ENCODE data around the gene COLGALT1.
"Not testable (repeated sequence)": the region's sequence is repeated elsewhere in the genome, so short reads cannot be mapped to it uniquely, and the experiment has no call there.

The COLGALT1 gene

GRCh38 chr19:17567940-17568339 is 12.5 kb downstream of the COLGALT1 start:
- H3K4me3 ChIP-seq (replicated peaks; ENCODE audit: low read depth, low read length), result no peak overlapping the region
- no peak for TF ChIP-seq CTCF (IDR thresholded peaks at IDR 0.05; ENCODE audit: low read depth, low read length, missing control alignments)
- no peak for DNase-seq (ENCODE audit: extremely low read depth, low read depth)

- H3K4me3 ChIP-seq (replicated peaks; ENCODE audit: low read depth, low read length); DNase-seq (ENCODE audit: extremely low read depth, low read depth): not testable (repeated sequence)
Measured at GRCh38 chr19:17570291-17570690, 14.8 kb downstream of the COLGALT1 start.

- H3K4me3 ChIP-seq (replicated peaks; ENCODE audit: low read depth, low read length), result no peak overlapping the region
- TF ChIP-seq CTCF (IDR thresholded peaks at IDR 0.05; ENCODE audit: low read depth, low read length, missing control alignments), result no peak
- no peak for DNase-seq (ENCODE audit: extremely low read depth, low read depth)
Measured at GRCh38 chr19:17570791-17571190, 15.3 kb downstream of the COLGALT1 start.

- TF ChIP-seq CTCF (IDR thresholded peaks at IDR 0.05; ENCODE audit: low read depth, low read length, missing control alignments), result no peak
- DNase-seq (ENCODE audit: extremely low read depth, low read depth), result no peak
- no peak overlapping the region for H3K4me3 ChIP-seq (replicated peaks; ENCODE audit: low read depth, low read length)
Measured at GRCh38 chr19:17572638-17573037, 17.2 kb downstream of the COLGALT1 start.

- no peak overlapping the region for H3K4me3 ChIP-seq (replicated peaks; ENCODE audit: low read depth, low read length)
- DNase-seq (ENCODE audit: extremely low read depth, low read depth), result no peak
- no peak for TF ChIP-seq CTCF (IDR thresholded peaks at IDR 0.05; ENCODE audit: low read depth, low read length, missing control alignments)
Measured at GRCh38 chr19:17575871-17576757, 20.7 kb downstream of the COLGALT1 start.

GRCh38 chr19:17576758-17577456 is 21.5 kb downstream of the COLGALT1 start:
- no peak overlapping the region for H3K4me3 ChIP-seq (replicated peaks; ENCODE audit: low read depth, low read length)
- TF ChIP-seq CTCF (IDR thresholded peaks at IDR 0.05; ENCODE audit: low read depth, low read length, missing control alignments), result no peak
- no peak for DNase-seq (ENCODE audit: extremely low read depth, low read depth)

GRCh38 chr19:17577457-17578097 is 22.1 kb downstream of the COLGALT1 start:
- H3K4me3 ChIP-seq (replicated peaks; ENCODE audit: low read depth, low read length), result no peak overlapping the region
- TF ChIP-seq CTCF (IDR thresholded peaks at IDR 0.05; ENCODE audit: low read depth, low read length, missing control alignments), result no peak
- no peak for DNase-seq (ENCODE audit: extremely low read depth, low read depth)
